Memory B cell (primary cell): ENCODE measurements around the gene ZNF326.
"Not testable (repeated sequence)": the region's sequence is repeated elsewhere in the genome, so short reads cannot be mapped to it uniquely, and the experiment has no call there.

Experiments
- ATAC-seq: fragments of 150-1000 bp; cut with Tn5 transposase; 2 replicates; pipeline ENCODE4 v1.10.0; 2021; ENCODE audit warnings: low read depth, mild to moderate bottlenecking, moderate library complexity
- DNase-seq, 2 donors: peaks; one replicate each; pipeline ENCODE4 v3.0.0; 2022; ENCODE audit warnings: low spot score in 2 of 2
- H3K27ac Mint-ChIP-seq: one replicate; pipeline ENCODE4 v1.8.0; 2022; ENCODE audit warnings: mild to moderate bottlenecking, moderate library complexity, mixed read lengths
- H3K27me3 Mint-ChIP-seq: one replicate; pipeline ENCODE4 v1.8.0; 2022; ENCODE audit warnings: mixed read lengths
- H3K36me3 Mint-ChIP-seq: one replicate; pipeline ENCODE4 v1.8.0; 2022; ENCODE audit warnings: mild to moderate bottlenecking, mixed read lengths
- H3K4me1 Mint-ChIP-seq: one replicate; pipeline ENCODE4 v1.8.0; 2022; ENCODE audit warnings: mixed read lengths
- H3K4me3 Mint-ChIP-seq: one replicate; pipeline ENCODE4 v1.8.0; 2022; ENCODE audit warnings: mild to moderate bottlenecking, moderate library complexity, mixed read lengths
- H3K9me3 Mint-ChIP-seq: one replicate; pipeline ENCODE4 v1.8.0; 2022; ENCODE audit warnings: mixed read lengths

ZNF326 gene

DNA sequence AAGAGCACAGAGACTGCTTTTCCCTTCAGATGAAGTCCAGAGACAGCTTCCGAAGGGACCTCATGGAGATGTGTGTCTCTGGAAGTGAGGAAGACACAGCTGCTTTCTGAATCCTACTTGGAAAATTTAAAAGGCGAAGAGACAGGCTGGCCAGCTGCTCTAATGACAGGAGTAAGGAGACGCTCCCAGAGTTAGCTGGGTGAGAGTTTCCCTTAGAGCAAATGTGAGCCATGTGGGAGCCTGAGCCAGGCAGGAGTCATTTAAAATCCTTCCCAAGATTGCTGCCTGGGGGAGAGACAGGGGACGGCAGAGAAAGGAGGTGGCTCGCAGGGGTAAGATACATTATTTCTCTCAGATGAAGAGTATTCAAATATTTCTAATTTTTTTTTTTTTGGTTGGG lies 53.1 kb downstream of the ZNF326 start:
- Mint-ChIP-seq H3K27me3 (peaks cover 9% of the 10 kb centered on the region), H3K4me3 (no peak overlapping the region), H3K27ac (no peak overlapping the region), H3K4me1 (peaks cover 2% of the 10 kb centered on the region), H3K9me3 (no peaks in the 10 kb centered on the region), H3K36me3 (no peaks in the 10 kb centered on the region)
- no peak for ATAC-seq
- DNase-seq: no peak

DNA sequence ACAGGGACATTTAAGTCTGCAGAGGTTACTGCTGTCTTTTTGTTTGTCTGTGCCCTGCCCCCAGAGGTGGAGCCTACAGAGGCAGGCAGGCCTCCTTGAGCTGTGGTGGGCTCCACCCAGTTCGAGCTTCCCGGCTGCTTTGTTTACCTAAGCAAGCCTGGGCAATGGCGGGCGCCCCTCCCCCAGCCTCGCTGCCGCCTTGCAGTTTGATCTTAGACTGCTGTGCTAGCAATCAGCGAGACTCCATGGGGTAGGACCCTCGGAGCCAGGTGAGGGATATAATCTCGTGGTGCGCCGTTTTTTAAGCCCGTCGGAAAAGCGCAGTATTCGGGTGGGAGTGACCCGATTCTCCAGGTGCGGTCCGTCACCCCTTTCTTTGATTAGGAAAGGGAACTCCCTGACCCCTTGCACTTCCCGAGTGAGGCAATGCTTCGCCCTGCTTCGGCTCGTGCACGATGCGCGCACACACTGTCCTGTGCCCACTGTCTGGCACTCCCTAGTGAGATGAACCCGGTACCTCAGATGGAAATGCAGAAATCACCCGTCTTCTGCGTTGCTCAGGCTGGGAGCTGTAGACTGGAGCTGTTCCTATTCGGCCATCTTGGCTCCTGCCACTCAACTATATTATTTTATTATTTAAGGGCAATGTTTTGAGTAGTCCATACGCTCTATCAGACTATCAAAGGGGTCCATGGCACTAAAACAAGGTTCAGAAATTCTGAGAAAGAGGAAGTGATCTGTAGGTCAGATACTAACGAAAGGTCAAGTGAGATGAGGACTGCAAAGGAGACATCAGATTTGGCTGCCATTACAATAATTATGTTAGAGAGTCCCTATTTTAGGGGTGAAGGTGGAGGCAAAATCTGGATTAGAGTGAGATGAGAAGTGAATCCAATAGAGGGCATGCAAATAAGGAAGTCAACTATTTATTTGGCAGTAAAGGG lies 68.1 kb downstream of the ZNF326 start:
- H3K9me3 Mint-ChIP-seq, H3K4me3 Mint-ChIP-seq, H3K36me3 Mint-ChIP-seq, H3K4me1 Mint-ChIP-seq, DNase-seq, ATAC-seq, H3K27ac Mint-ChIP-seq, H3K27me3 Mint-ChIP-seq: not testable (repeated sequence)

DNA sequence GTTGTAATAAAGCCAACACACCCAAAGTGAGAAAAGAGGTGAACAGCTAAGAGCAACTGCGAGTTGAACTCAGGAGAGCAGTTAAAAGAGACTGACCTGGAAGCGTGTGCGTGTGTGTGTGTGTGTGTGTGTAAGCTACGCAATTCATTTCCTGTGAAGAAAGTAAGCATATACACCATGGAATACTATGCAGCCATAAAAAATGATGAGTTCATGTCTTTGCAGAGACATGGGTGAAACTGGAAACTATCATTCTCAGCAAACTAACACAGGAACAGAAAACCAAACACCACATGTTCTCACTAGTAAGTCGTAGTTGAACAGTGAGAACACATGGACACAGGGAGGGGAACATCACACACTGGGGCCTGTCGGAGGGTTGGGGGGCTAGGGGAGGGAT lies 69.2 kb downstream of the ZNF326 start:
- H3K4me1 Mint-ChIP-seq, DNase-seq, ATAC-seq, H3K4me3 Mint-ChIP-seq, H3K27ac Mint-ChIP-seq, H3K36me3 Mint-ChIP-seq, H3K9me3 Mint-ChIP-seq: not testable (repeated sequence)
- peaks cover 11% of the 10 kb centered on the region for H3K27me3 Mint-ChIP-seq

DNA sequence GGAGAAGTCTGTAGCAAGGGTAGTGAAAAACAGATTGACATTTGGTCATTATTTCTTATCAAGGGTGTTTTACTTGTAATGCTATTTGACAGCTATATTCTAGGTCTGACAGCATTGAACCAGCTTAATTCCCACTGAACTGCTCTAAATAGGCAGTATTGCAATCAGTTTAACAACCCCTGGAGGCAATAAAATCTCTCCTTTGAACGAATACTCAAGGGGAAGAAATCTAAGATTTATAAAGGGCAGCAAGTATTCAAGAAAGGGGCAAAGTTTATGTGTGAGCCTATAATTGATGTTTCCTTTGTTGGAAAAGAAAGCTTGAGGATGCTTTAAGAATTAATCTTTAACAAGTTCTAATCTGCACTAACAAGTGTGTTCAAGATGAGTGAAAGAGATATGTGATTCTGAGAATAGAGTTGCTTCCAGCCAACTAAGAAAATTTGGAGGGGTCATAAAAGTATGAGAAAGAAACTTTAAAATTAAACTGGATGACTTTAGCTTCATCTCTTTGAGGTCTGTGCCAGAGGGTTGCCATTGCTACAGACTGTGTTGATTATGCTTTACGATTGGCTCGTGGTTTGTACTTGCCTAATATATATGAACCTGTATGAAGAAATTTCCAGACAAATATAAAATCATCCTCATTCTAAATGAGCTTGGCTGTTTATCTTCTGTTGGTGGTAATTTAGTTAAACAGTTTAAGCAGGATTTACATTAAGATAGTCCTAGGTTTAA lies 72.5 kb downstream of the ZNF326 start:
- Mint-ChIP-seq H3K27ac (no peak overlapping the region), H3K4me1 (peaks cover 2% of the 10 kb centered on the region), H3K36me3 (peaks cover 4% of the 10 kb centered on the region), H3K4me3 (no peak overlapping the region), H3K9me3 (peaks cover 6% of the 10 kb centered on the region), H3K27me3 (peaks cover 17% of the 10 kb centered on the region)
- DNase-seq (no peak), ATAC-seq (no peak)

DNA sequence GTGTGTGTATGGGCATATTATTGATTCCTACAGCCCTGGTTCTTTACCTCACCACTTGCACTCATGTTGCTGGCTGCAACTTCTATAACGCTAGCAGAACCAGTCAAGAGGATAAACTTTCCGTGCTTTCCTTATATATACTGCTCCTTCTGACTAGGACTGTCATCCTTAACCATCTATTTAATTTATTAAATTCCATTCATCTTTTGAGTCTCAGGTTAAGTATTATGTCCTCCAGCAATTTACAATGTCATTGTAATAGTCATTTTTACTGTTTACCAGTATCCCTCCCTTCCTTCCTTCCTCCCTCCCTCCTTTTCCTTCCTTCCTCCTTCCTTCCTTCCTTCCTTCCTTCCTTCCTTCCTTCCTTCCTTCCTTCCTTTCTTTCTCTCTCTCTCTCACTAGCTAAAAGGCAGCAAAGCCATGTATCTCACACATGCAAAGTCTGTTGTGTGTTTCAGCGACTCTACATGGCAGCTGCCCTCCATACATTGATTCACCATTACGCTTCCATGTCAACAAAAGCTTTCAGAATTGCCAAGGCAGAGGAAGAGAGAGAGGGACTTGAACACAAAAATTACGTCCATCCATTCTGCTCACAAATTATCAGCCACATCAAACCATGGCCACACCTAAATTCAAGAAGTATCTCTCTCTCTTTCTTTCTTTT lies 73.8 kb downstream of the ZNF326 start:
- Mint-ChIP-seq H3K36me3 (no peaks in the 10 kb centered on the region), H3K27me3 (peaks cover 16% of the 10 kb centered on the region), H3K4me3 (no peak overlapping the region), H3K4me1 (peaks cover 2% of the 10 kb centered on the region), H3K9me3 (peaks cover 3% of the 10 kb centered on the region), H3K27ac (no peak overlapping the region)
- no peak for ATAC-seq
- no peak for DNase-seq

DNA sequence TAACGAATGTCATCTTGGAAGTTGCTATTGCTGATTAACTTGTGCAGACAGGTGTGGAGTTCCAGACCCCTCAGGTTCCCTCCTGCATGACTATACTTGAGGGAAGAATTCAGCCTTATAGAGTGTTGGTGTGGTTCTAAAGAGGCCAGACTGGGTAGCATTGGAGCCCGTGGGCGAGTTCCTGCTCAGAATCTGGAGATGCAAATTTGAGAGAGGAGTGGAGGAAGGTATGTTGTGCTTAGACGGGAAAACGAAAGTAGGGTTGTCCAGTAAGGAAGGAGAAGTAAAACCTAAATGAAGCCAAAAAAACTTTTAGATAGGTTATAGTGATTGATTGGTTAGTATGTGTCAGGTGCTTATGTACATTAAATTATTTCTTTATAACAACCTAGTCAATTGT lies 79.2 kb downstream of the ZNF326 start:
- no peaks in the 10 kb centered on the region for H3K9me3 Mint-ChIP-seq
- H3K4me3 Mint-ChIP-seq: no peak overlapping the region
- H3K36me3 Mint-ChIP-seq: no peaks in the 10 kb centered on the region
- peaks cover 10% of the 10 kb centered on the region for H3K27me3 Mint-ChIP-seq
- no peak overlapping the region for H3K27ac Mint-ChIP-seq
- peaks cover 3% of the 10 kb centered on the region for H3K4me1 Mint-ChIP-seq
- ATAC-seq (peak; percentile 34), DNase-seq (no peak)

DNA sequence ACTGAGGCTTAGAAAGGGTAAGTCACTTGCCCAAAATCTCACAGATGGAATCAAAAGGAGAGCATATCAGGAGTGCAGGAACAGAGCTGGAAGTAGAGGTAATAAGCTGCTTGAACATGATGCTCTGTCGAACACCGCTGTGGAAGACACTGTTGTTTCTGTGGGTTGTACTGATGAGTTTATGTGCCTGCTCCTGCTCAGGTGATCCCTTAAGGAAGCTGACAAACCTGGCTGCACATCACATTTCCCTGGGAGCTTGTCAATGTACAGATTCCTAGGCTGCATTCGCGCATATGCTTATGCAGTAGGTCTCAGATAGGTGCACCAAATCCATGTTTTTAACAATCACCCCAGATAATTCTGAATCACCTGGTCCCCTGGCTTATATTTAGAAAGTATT lies 79.7 kb downstream of the ZNF326 start:
- Mint-ChIP-seq H3K4me1 (peaks cover 3% of the 10 kb centered on the region), H3K4me3 (no peak overlapping the region)

DNA sequence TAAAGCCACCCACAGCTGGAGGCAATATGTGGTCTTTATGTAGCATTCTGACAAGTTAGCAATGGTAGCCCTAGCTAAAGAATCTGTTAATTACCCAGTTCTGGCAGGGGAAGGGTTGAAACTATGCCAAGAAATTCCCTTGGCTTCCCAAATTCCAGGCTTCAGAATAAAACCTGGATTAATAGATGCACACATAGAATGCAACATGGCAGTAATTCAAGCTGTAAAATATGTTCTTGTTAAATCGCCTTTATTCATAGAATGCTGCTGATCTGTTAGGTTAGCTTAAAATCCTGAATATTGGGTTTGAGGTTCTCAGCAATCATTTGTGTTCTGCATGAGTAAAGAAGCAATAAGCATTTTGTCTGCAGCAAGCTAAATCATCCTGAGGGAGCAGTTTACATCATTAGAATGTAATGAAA lies 80.1 kb downstream of the ZNF326 start:
- H3K4me3 Mint-ChIP-seq: no peak overlapping the region
- H3K36me3 Mint-ChIP-seq: no peaks in the 10 kb centered on the region
- ATAC-seq (no peak), DNase-seq (no peak)
- H3K4me1 Mint-ChIP-seq: peaks cover 3% of the 10 kb centered on the region
- H3K27ac Mint-ChIP-seq: no peak overlapping the region
- peaks cover 12% of the 10 kb centered on the region for H3K27me3 Mint-ChIP-seq
- no peaks in the 10 kb centered on the region for H3K9me3 Mint-ChIP-seq

More for the DNA sequence above, 79.7 kb downstream of the ZNF326 start:
- ATAC-seq (no peak), DNase-seq (no peak)
- Mint-ChIP-seq H3K27me3 (peaks cover 12% of the 10 kb centered on the region), H3K27ac (no peak overlapping the region), H3K9me3 (no peaks in the 10 kb centered on the region), H3K36me3 (no peaks in the 10 kb centered on the region)

DNA sequence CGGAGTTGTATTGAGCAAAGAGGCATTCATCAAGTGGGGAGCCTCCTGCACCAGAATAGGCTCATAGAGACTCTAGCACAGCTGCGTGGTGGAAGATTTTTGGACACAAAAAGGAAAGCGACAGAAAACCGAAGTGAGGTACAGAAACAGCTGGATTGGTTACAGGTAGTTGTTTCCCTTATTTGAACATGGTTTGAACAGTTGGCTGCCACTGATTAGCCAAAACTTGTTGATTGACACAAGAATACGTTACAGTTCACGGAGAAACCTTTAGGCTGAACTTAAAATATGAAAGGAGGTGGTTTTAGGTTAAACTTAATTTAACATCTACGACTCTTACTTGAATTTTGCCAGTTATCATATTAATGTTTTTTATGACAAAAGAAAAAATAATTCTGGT lies 89.1 kb downstream of the ZNF326 start:
- H3K36me3 Mint-ChIP-seq: no peaks in the 10 kb centered on the region
- H3K4me3 Mint-ChIP-seq: no peak overlapping the region
- H3K27ac Mint-ChIP-seq: no peak overlapping the region
- no peaks in the 10 kb centered on the region for H3K4me1 Mint-ChIP-seq
- H3K27me3 Mint-ChIP-seq: peaks cover 4% of the 10 kb centered on the region
- DNase-seq (no peak), ATAC-seq (no peak)
- no peaks in the 10 kb centered on the region for H3K9me3 Mint-ChIP-seq
